WTC11 (cell line): ENCODE results near the gene CD2. TPM values are rescaled to one million over a fixed set of nuclear protein-coding genes. Genes with fewer than 3 reads are reported as not detected.

Experiments
- ATAC-seq: fragments of 200-7000 bp; cut with Tn5 transposase; 2 replicates; pipeline ENCODE4 v1.10.0; 2021; ENCODE audit warnings: mild to moderate bottlenecking, moderate library complexity
- Bru-seq: library from RNA; stranded (reverse); fragments of 400-500 nt; gene quantifications from one replicate; lab custom pipeline; 2021; lab: Mats Ljungman, UMichigan
- CTCF ChIA-PET: fragments of 300-600 bp; sonication (Branson Sonifier 250); formaldehyde crosslinking; loops from one replicate; lab custom pipeline; 2021; ENCODE audit warnings: antibody characterized with exemption; lab: Charles Lee
- POLR2A ChIA-PET: fragments of 350-600 bp; sonication (Branson Sonifier 250); formaldehyde crosslinking; loops from one replicate; lab custom pipeline; 2021; ENCODE audit warnings: antibody characterized with exemption; lab: Charles Lee
- DNase-seq: peaks from one replicate; pipeline ENCODE4 v3.0.0; 2021; ENCODE audit warnings: low spot score
- H3K27ac Mint-ChIP-seq: 2 replicates; pipeline ENCODE4 v1.8.0; 2021; ENCODE audit warnings: mixed read lengths
- H3K27me3 Mint-ChIP-seq: 2 replicates; pipeline ENCODE4 v1.8.0; 2021; ENCODE audit warnings: low read depth, mild to moderate bottlenecking, moderate library complexity, mixed read lengths
- H3K36me3 Mint-ChIP-seq: 2 replicates; pipeline ENCODE4 v1.8.0; 2021; ENCODE audit warnings: mixed read lengths
- H3K4me1 Mint-ChIP-seq: 2 replicates; pipeline ENCODE4 v1.8.0; 2022; ENCODE audit warnings: mixed read lengths
- H3K4me3 Mint-ChIP-seq: 2 replicates; pipeline ENCODE4 v1.8.0; 2021; ENCODE audit warnings: mild to moderate bottlenecking, moderate library complexity, mixed read lengths
- H3K9me3 Mint-ChIP-seq: 2 replicates; pipeline ENCODE4 v1.8.0; 2021; ENCODE audit warnings: mixed read lengths
- ATF1 ChIP-seq: sonication (generic); formaldehyde crosslinking; IDR thresholded peaks from 2 replicates; pipeline ENCODE4 v1.8.1; 2023; ENCODE audit warnings: mild to moderate bottlenecking, moderate library complexity, missing genetic modification reagents
- E2F1 ChIP-seq: sonication (generic); formaldehyde crosslinking; IDR thresholded peaks from 2 replicates; pipeline ENCODE4 v1.8.0; 2022; ENCODE audit warnings: mild to moderate bottlenecking, missing genetic modification reagents
- ETV6 ChIP-seq: sonication (generic); formaldehyde crosslinking; IDR thresholded peaks from 2 replicates; pipeline ENCODE4 v1.8.1; 2022; ENCODE audit warnings: mild to moderate bottlenecking, missing genetic modification reagents
- FOXJ3 ChIP-seq: sonication (generic); formaldehyde crosslinking; IDR thresholded peaks from 2 replicates; pipeline ENCODE4 v1.9.0; 2021; ENCODE audit warnings: missing genetic modification reagents, mild to moderate bottlenecking, borderline replicate concordance
- FOXK1 ChIP-seq: sonication (generic); formaldehyde crosslinking; IDR thresholded peaks from 2 replicates; pipeline ENCODE4 v1.8.0; 2022; ENCODE audit warnings: mild to moderate bottlenecking, moderate library complexity, missing genetic modification reagents
- GABPB1 ChIP-seq: sonication (generic); formaldehyde crosslinking; IDR thresholded peaks from 2 replicates; pipeline ENCODE4 v1.8.1; 2023; ENCODE audit warnings: mild to moderate bottlenecking, missing genetic modification reagents
- IRF1 ChIP-seq: sonication (generic); formaldehyde crosslinking; IDR thresholded peaks from 2 replicates; pipeline ENCODE4 v1.8.0; 2023; ENCODE audit warnings: missing genetic modification reagents
- JAZF1 ChIP-seq: fragments of 250-450 bp; sonication (Bioruptor Pico); IDR thresholded peaks from 2 replicates; pipeline ENCODE4 v1.9.0; 2021; ENCODE audit warnings: moderate library complexity, mild to moderate bottlenecking, inconsistent platforms
- MXD4 ChIP-seq: fragments of 250-450 bp; sonication (Bioruptor Pico); IDR thresholded peaks from 2 replicates; pipeline ENCODE4 v1.8.0; 2021; ENCODE audit warnings: mild to moderate bottlenecking, moderate library complexity, borderline replicate concordance
- NFYB ChIP-seq: sonication (generic); formaldehyde crosslinking; conservative IDR thresholded peaks from 2 replicates; pipeline ENCODE4 v1.8.0; 2022; ENCODE audit warnings: low read depth, missing genetic modification reagents
- OVOL2 ChIP-seq: fragments of 250-450 bp; sonication (Bioruptor Pico); IDR thresholded peaks from 2 replicates; pipeline ENCODE4 v1.9.0; 2021; ENCODE audit warnings: mild to moderate bottlenecking, borderline replicate concordance
- RORB ChIP-seq: fragments of 250-450 bp; sonication (Bioruptor Pico); IDR thresholded peaks from 2 replicates; pipeline ENCODE4 v1.9.0; 2021; ENCODE audit warnings: mild to moderate bottlenecking
- SMAD3 ChIP-seq: sonication (generic); formaldehyde crosslinking; IDR thresholded peaks from 2 replicates; pipeline ENCODE4 v1.8.0; 2022; ENCODE audit warnings: missing genetic modification reagents, mild to moderate bottlenecking, borderline replicate concordance
- SMAD4 ChIP-seq: sonication (generic); formaldehyde crosslinking; IDR thresholded peaks from 2 replicates; pipeline ENCODE4 v1.8.0; 2022; ENCODE audit warnings: mild to moderate bottlenecking, missing genetic modification reagents
- TCF7 ChIP-seq: sonication (generic); formaldehyde crosslinking; IDR thresholded peaks from 2 replicates; pipeline ENCODE4 v1.8.0; 2022; ENCODE audit warnings: mild to moderate bottlenecking, low read depth, missing genetic modification reagents, moderate library complexity
- TEAD4 ChIP-seq: sonication (generic); formaldehyde crosslinking; IDR thresholded peaks from 2 replicates; pipeline ENCODE4 v1.8.0; 2022; ENCODE audit warnings: mild to moderate bottlenecking, missing genetic modification reagents
- ZNF121 ChIP-seq: sonication (generic); formaldehyde crosslinking; IDR thresholded peaks from 2 replicates; pipeline ENCODE4 v1.8.0; 2023; ENCODE audit warnings: missing genetic modification reagents
- ZNF423 ChIP-seq: fragments of 250-450 bp; sonication (Bioruptor Pico); IDR thresholded peaks from 2 replicates; pipeline ENCODE4 v2.1.2; 2022; ENCODE audit warnings: mild to moderate bottlenecking, moderate library complexity
- ZNF671 ChIP-seq: fragments of 250-450 bp; sonication (Bioruptor Pico); IDR thresholded peaks from 2 replicates; pipeline ENCODE4 v1.8.0; 2021; ENCODE audit warnings: mild to moderate bottlenecking
- long read RNA-seq, 3 experiments: library from RNA in 1 of 3; library from capped mRNA in 1 of 3; library from polyadenylated mRNA in 1 of 3; unstranded in 2 of 3; stranded (forward) in 1 of 3; transcript quantifications; one replicate each; pipeline ENCODE4 v2.0.0, GENCODE V29; 2021
- total RNA-seq: library from RNA; stranded (reverse); gene quantifications from 3 replicates; pipeline ENCODE4 v1.2.3, GENCODE V29; 2021
- TF ChIP-seq, protein P1 (sequence below): fragments of 250-450 bp; sonication (Bioruptor Pico); IDR thresholded peaks from 2 replicates; pipeline ENCODE4 v1.8.0; 2021; ENCODE audit warnings: mild to moderate bottlenecking
- TF ChIP-seq, protein P2 (sequence below): fragments of 250-450 bp; sonication (Bioruptor Pico); IDR thresholded peaks from 2 replicates; pipeline ENCODE4 v1.9.0; 2021; ENCODE audit warnings: moderate library complexity, mild to moderate bottlenecking, inconsistent platforms, borderline replicate concordance
- TF ChIP-seq, protein P3 (sequence below): sonication (generic); formaldehyde crosslinking; IDR thresholded peaks from 2 replicates; pipeline ENCODE4 v1.8.1; 2022; ENCODE audit warnings: missing genetic modification reagents, borderline replicate concordance
- TF ChIP-seq, protein P4 (sequence below): sonication (generic); formaldehyde crosslinking; IDR thresholded peaks from 2 replicates; pipeline ENCODE4 v1.8.1; 2022; ENCODE audit warnings: low read depth, missing genetic modification reagents, borderline replicate concordance

CD2 gene
- 0.13 to 0.44 TPM (median 0.32 TPM) in 3 replicates for total RNA-seq
- not detected for Bru-seq, nascent RNA
- long read RNA-seq, experiment 1, result 0 reads
- long read RNA-seq, experiment 2, result 0 reads
- long read RNA-seq, experiment 3, result 0 reads

DNA sequence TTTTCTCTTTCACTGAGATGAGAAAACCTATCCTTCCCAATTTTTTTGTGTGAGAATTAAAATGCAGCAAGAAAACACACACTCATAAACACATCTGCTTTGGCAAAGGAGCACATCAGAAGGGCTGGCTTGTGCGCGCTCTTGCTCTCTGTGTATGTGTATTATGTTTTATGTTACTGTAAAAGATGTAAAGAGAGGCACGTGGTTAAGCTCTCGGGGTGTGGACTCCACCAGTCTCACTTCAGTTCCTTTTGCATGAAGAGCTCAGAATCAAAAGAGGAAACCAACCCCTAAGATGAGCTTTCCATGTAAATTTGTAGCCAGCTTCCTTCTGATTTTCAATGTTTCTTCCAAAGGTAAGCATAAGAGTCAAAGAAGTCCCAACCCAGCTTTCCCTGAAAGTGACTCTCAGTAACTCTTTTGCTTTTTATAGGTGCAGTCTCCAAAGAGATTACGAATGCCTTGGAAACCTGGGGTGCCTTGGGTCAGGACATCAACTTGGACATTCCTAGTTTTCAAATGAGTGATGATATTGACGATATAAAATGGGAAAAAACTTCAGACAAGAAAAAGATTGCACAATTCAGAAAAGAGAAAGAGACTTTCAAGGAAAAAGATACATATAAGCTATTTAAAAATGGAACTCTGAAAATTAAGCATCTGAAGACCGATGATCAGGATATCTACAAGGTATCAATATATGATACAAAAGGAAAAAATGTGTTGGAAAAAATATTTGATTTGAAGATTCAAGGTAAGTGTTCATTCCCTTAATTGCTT is at the start of gene CD2:
CD2 (plus strand) TSS at position 233 of the 780 bp plus-strand sequence; CDS start at position 296, 63 bp downstream.
- DNase-seq (no peak), ATAC-seq (no peak)
- no peaks in the 10 kb centered on the region for H3K4me1 Mint-ChIP-seq
- no peak within 1 kb of the TSS for H3K27ac Mint-ChIP-seq
- H3K4me3 Mint-ChIP-seq, result no peak within 1 kb of the TSS
- POLR2A ChIA-PET, result no interaction called here
- H3K27me3 Mint-ChIP-seq, result no peaks in the 10 kb centered on the region
- 0 out of 2 replicates have a peak, but pooled peaks cover 4% of the 10 kb centered on the region for H3K36me3 Mint-ChIP-seq
- CTCF ChIA-PET, result interaction anchor here (1.5 to 2.4 kb wide), 3 partner anchors 9 to 128 kb away, joined by 5 to 8 read pairs (median 6); no protein-coding TSS in a partner anchor
- peaks cover 8% of the 10 kb centered on the region for H3K9me3 Mint-ChIP-seq
- TF ChIP-seq JAZF1 (CRISPR knock-in tag) (no peak), FOXJ3 (CRISPR knock-in tag) (no peak), FOXK1 (CRISPR knock-in tag) (no peak), ZNF423 (CRISPR knock-in tag) (no peak), RORB (CRISPR knock-in tag) (no peak), ZNF671 (CRISPR knock-in tag) (no peak), GABPB1 (CRISPR knock-in tag) (no peak), NFYB (CRISPR knock-in tag) (no peak), E2F1 (CRISPR knock-in tag) (no peak), IRF1 (CRISPR knock-in tag) (no peak), ETV6 (CRISPR knock-in tag) (no peak), TEAD4 (CRISPR knock-in tag) (no peak), MXD4 (no peak), TCF7 (CRISPR knock-in tag) (no peak)
- TF ChIP-seq, protein P1, sequence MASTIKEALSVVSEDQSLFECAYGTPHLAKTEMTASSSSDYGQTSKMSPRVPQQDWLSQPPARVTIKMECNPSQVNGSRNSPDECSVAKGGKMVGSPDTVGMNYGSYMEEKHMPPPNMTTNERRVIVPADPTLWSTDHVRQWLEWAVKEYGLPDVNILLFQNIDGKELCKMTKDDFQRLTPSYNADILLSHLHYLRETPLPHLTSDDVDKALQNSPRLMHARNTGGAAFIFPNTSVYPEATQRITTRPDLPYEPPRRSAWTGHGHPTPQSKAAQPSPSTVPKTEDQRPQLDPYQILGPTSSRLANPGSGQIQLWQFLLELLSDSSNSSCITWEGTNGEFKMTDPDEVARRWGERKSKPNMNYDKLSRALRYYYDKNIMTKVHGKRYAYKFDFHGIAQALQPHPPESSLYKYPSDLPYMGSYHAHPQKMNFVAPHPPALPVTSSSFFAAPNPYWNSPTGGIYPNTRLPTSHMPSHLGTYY (CRISPR knock-in tag), result no peak
- TF ChIP-seq, protein P2, sequence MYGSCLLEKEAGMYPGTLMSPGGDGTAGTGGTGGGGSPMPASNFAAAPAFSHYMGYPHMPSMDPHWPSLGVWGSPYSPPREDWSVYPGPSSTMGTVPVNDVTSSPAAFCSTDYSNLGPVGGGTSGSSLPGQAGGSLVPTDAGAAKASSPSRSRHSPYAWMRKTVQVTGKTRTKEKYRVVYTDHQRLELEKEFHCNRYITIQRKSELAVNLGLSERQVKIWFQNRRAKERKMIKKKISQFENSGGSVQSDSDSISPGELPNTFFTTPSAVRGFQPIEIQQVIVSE (CRISPR knock-in tag), result no peak
- TF ChIP-seq, protein P3, sequence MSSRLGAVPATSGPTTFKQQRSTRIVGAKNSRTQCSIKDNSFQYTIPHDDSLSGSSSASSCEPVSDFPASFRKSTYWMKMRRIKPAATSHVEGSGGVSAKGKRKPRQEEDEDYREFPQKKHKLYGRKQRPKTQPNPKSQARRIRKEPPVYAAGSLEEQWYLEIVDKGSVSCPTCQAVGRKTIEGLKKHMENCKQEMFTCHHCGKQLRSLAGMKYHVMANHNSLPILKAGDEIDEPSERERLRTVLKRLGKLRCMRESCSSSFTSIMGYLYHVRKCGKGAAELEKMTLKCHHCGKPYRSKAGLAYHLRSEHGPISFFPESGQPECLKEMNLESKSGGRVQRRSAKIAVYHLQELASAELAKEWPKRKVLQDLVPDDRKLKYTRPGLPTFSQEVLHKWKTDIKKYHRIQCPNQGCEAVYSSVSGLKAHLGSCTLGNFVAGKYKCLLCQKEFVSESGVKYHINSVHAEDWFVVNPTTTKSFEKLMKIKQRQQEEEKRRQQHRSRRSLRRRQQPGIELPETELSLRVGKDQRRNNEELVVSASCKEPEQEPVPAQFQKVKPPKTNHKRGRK (CRISPR knock-in tag), result no peak
- TF ChIP-seq, protein P4, sequence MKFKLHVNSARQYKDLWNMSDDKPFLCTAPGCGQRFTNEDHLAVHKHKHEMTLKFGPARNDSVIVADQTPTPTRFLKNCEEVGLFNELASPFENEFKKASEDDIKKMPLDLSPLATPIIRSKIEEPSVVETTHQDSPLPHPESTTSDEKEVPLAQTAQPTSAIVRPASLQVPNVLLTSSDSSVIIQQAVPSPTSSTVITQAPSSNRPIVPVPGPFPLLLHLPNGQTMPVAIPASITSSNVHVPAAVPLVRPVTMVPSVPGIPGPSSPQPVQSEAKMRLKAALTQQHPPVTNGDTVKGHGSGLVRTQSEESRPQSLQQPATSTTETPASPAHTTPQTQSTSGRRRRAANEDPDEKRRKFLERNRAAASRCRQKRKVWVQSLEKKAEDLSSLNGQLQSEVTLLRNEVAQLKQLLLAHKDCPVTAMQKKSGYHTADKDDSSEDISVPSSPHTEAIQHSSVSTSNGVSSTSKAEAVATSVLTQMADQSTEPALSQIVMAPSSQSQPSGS (CRISPR knock-in tag), result no peak

GRCh38 chr1:116706123-116706522 is 48.1 kb upstream of the CD2 start:
- Mint-ChIP-seq H3K9me3 (peaks cover 24% of the 10 kb centered on the region), H3K27ac (no peak overlapping the region), H3K36me3 (peaks cover 17% of the 10 kb centered on the region), H3K27me3 (no peaks in the 10 kb centered on the region), H3K4me3 (no peak overlapping the region)
- ATAC-seq, result no peak
- CTCF ChIA-PET, result no interaction called here
- TF ChIP-seq FOXK1 (CRISPR knock-in tag), result no peak
- TF ChIP-seq SMAD3 (CRISPR knock-in tag), result no peak
- TF ChIP-seq SMAD4 (CRISPR knock-in tag), result no peak
- no peak for TF ChIP-seq OVOL2 (CRISPR knock-in tag)
- no peak for TF ChIP-seq ATF1 (CRISPR knock-in tag)
- TF ChIP-seq ZNF121, result no peak
- no peak for TF ChIP-seq MXD4
- TF ChIP-seq, all 79 proteins: peak for 0
- peaks cover 27% of the 10 kb centered on the region for H3K4me1 Mint-ChIP-seq
- POLR2A ChIA-PET, result no interaction called here
- no peak for DNase-seq
